Tibial nerve (tissue), 4 donors: Measurements from ENCODE around the gene MBP. TPM values are rescaled to one million over a fixed set of nuclear protein-coding genes. Genes with fewer than 3 reads are reported as not detected.

Experiments
- DNase-seq, 2 donors: peaks; one replicate each; pipeline ENCODE4 v3.0.0-alpha.2; 2019; ENCODE audit warnings: low spot score in 2 of 2
- H3K27ac ChIP-seq, 4 donors: fragments of 200-600 bp; sonication (generic) in 3 of 4; one replicate each; pipeline ENCODE4 v1.5.1; 2017 to 2019; ENCODE audit warnings: mild to moderate bottlenecking in 1 of 4
- H3K27me3 ChIP-seq, 2 donors: fragments of 200-600 bp; sonication (generic) in 1 of 2; one replicate each; pipeline versions ENCODE4 v1.5.1 to v1.6.0; 2017 to 2019
- H3K36me3 ChIP-seq, 3 donors: fragments of 200-600 bp; sonication (generic); one replicate each; pipeline ENCODE4 v1.5.1; 2018 to 2019
- H3K4me1 ChIP-seq, 4 donors: fragments of 200-600 bp; sonication (generic) in 3 of 4; one replicate each; pipeline ENCODE4 v1.5.1; 2017 to 2019
- H3K4me3 ChIP-seq, 4 donors: fragments of 200-600 bp; sonication (generic) in 3 of 4; one replicate each; pipeline ENCODE4 v1.5.1; 2017 to 2019; ENCODE audit warnings: mild to moderate bottlenecking in 1 of 4, moderate library complexity in 1 of 4
- H3K9me3 ChIP-seq, 4 donors: fragments of 200-600 bp; sonication (generic) in 3 of 4; one replicate each; pipeline ENCODE4 v1.5.1; 2017 to 2019
- EP300 ChIP-seq, 2 donors: sonication (generic); formaldehyde crosslinking; IDR thresholded peaks; one replicate each; pipeline ENCODE4 v1.6.1; 2017; ENCODE audit warnings: antibody characterized with exemption in 2 of 2, mild to moderate bottlenecking in 1 of 2
- POLR2A ChIP-seq, 2 donors: fragments of 450-650 bp; IDR thresholded peaks; one replicate each; pipeline ENCODE4 v1.6.1; 2017; ENCODE audit warnings: antibody characterized with exemption in 2 of 2, mild to moderate bottlenecking in 2 of 2, moderate library complexity in 2 of 2
- WGBS, 2 donors: methylation state at CpG; one replicate each; pipeline ENCODE4 v1.1.5; 2018; 5-methylcytosine and 5-hydroxymethylcytosine counted together
- total RNA-seq, 4 donors: library from RNA; depleted of rRNA; stranded (reverse); fragments of >200 nt; gene quantifications; one replicate each; pipeline ENCODE4 v1.1.0, GENCODE V29; 2016
- TF ChIP-seq, protein P1 (sequence below), 5 experiments: fragments of 200-600 bp in 3 of 5; fragments of 450-650 bp in 2 of 5; sonication (generic) in 3 of 5; IDR thresholded peaks; one replicate each; pipeline ENCODE4 v1.5.1; 2016 to 2019; ENCODE audit warnings: antibody characterized with exemption in 5 of 5, mild to moderate bottlenecking in 3 of 5, moderate library complexity in 2 of 5

The MBP gene
- total RNA-seq, 4 donors from 2014 or later, result 831 to 1,485 (median 1,405) TPM

DNA sequence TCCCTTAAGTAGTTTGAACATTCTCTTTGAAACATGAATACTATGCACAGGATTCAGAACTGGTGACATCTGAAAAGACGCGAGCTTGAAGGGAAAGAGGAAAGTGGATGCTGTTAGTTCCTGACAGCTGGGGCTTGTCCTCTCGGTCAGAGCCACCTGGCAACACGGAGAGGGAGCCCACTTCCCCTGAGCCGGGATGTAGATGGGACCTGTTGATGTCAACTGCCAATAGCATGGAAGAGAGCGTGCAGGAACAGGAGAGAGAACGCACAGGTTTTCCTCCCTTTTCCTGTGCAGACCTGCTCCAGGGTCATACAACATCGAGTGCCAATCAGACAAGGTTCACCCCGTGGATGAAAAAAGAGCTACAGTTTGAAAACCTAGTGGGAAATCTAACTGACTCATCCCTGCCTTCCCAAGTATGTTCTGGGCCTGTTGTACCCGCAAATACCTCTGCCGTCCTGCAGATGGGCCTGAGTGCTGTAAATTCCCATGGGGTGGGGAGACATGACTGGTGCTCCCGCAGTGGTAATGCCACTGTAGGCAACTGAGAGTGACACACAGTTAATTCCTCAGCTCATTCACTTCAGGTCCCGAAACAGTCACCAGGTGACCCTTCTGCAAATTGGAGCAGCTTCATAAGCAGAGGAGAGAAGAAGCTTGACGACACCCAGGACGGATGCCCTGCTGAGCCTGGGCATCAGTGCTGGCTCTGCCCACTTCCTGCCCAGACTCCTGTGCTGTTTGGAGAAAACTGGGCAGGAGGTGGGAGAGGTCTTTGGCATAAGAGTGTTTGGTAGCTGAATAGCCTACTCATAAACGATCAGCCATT is 13.9 kb upstream of the MBP start:
- no peak overlapping the region for H3K27ac ChIP-seq
- TF ChIP-seq POLR2A (IDR thresholded peaks at IDR 0.05) (no peak), EP300 (IDR thresholded peaks at IDR 0.05) (no peak)
- TF ChIP-seq, protein P1, sequence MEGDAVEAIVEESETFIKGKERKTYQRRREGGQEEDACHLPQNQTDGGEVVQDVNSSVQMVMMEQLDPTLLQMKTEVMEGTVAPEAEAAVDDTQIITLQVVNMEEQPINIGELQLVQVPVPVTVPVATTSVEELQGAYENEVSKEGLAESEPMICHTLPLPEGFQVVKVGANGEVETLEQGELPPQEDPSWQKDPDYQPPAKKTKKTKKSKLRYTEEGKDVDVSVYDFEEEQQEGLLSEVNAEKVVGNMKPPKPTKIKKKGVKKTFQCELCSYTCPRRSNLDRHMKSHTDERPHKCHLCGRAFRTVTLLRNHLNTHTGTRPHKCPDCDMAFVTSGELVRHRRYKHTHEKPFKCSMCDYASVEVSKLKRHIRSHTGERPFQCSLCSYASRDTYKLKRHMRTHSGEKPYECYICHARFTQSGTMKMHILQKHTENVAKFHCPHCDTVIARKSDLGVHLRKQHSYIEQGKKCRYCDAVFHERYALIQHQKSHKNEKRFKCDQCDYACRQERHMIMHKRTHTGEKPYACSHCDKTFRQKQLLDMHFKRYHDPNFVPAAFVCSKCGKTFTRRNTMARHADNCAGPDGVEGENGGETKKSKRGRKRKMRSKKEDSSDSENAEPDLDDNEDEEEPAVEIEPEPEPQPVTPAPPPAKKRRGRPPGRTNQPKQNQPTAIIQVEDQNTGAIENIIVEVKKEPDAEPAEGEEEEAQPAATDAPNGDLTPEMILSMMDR (IDR thresholded peaks at IDR 0.05), result no peak
- 67 to 70% methylated on average over 16 of the region's 16 CpGs for WGBS, 2 donors
- no peak for DNase-seq
- H3K36me3 ChIP-seq, result no peaks in the 10 kb centered on the region
- no peak overlapping the region for H3K4me3 ChIP-seq
- H3K4me1 ChIP-seq, result peaks cover 0 to 6% (median 0%) of the 10 kb centered on the region in 4 donors
- H3K27me3 ChIP-seq, result no peaks in the 10 kb centered on the region
- peaks cover 0 to 21% (median 0%) of the 10 kb centered on the region in 4 donors for H3K9me3 ChIP-seq

DNA sequence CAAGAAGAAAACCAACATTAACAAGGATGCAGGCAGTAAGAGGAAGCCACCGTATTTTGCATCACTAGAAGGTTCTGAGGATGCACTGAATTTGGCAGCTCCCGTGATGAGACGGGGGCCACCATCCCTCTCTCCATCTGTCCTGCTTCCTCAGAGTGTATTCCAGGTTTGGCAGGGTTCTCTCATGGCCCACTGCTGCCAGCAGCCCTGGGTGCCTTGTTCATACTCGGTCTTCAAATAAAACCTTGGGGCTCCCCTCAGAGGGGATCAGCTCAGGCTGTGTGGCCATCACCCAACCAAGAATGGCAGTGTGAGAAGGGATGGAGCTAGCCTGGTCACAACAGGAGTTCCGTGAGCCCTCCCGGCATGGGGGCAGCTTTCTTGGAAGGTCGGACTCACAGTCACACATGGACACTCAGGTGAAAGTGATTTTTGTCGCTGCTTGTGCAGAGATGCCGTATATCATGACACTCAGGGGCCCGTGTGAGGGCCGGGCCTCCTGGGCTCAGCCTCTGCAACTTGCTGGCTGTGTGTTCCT is 12.8 kb upstream of the MBP start:
- no peak for DNase-seq
- H3K4me3 ChIP-seq, result no peak overlapping the region
- no peaks in the 10 kb centered on the region for H3K27me3 ChIP-seq
- no peak overlapping the region for H3K27ac ChIP-seq
- WGBS, 2 donors, result 89 to 98% methylated on average over 11 of the region's 11 CpGs
- peaks cover 0 to 5% (median 0%) of the 10 kb centered on the region in 4 donors for H3K4me1 ChIP-seq
- H3K36me3 ChIP-seq, result no peaks in the 10 kb centered on the region
- H3K9me3 ChIP-seq, result peaks cover 0 to 21% (median 0%) of the 10 kb centered on the region in 4 donors
- TF ChIP-seq EP300 (IDR thresholded peaks at IDR 0.05) (no peak), POLR2A (IDR thresholded peaks at IDR 0.05) (no peak)
- TF ChIP-seq, protein P1 (IDR thresholded peaks at IDR 0.05), result no peak

DNA sequence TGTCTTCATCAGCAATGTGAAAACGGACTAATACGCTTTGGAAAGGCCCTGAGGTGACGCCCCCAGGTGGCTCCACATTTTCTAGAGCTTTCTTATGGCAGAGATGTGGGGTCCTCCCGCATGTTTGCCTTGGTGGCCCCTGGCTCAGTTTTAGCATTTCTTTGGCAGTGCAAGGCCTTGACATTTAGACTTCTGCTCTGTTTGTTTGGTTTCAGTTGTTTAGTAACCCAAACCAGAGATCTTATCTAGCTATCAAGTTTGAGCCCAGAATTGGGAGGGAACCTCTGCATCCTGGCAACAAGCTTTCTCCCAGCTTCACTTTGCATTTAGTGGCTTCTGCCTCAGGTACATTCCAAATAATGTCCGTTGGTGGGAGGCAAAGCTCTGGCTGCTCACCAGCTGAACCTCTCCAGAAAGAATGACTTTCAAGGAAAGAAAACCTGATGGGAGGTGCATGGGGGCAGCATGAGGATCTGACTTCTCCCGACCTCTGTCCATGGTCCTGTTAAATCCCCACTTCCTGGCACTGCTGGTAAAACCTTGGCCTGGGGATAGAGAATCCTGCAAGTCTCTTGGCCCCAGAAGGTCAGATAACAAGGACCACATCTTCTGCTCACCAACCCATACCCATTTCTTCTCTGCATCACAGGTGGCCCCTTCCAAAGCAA is 12.0 kb upstream of the MBP start:
- H3K4me3 ChIP-seq, result no peak overlapping the region
- TF ChIP-seq, protein P1 (IDR thresholded peaks at IDR 0.05), result no peak
- TF ChIP-seq EP300 (IDR thresholded peaks at IDR 0.05) (no peak), POLR2A (IDR thresholded peaks at IDR 0.05) (no peak)
- 72 to 86% methylated on average over 6 of the region's 6 CpGs for WGBS, 2 donors
- no peaks in the 10 kb centered on the region for H3K4me1 ChIP-seq
- no peaks in the 10 kb centered on the region for H3K36me3 ChIP-seq
- no peaks in the 10 kb centered on the region for H3K27me3 ChIP-seq
- DNase-seq, result no peak
- H3K9me3 ChIP-seq, result peaks cover 0 to 21% (median 0%) of the 10 kb centered on the region in 4 donors
- H3K27ac ChIP-seq, result no peak overlapping the region

DNA sequence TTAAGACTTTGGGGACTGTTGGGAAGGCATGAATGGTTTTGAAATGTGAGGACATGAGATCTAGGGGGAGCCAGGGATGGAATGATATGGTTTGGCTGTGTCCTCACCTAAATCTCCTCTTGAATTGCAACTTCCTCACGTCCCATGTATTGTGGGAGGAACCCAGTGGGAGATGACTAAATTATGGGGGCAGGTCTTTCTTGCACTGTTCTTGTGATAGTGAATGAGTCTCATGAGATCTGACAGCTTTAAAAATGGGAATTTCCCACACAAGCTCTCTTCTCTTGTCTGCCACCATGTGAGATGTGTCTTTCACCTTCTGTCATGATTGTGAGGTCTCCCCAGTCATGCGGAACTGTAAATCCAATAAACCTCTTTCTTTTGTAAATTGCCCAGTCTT is 11.5 kb upstream of the MBP start:
- no peak for DNase-seq
- H3K4me1 ChIP-seq, result no peaks in the 10 kb centered on the region
- no peak overlapping the region for H3K27ac ChIP-seq
- H3K27me3 ChIP-seq, result no peaks in the 10 kb centered on the region
- H3K9me3 ChIP-seq, result peaks cover 0 to 21% (median 0%) of the 10 kb centered on the region in 4 donors
- WGBS, 2 donors, result 71 to 87% methylated on average over 2 of the region's 2 CpGs
- H3K36me3 ChIP-seq, result no peaks in the 10 kb centered on the region
- no peak overlapping the region for H3K4me3 ChIP-seq
- TF ChIP-seq EP300 (IDR thresholded peaks at IDR 0.05) (no peak), POLR2A (IDR thresholded peaks at IDR 0.05) (no peak)
- TF ChIP-seq, protein P1 (IDR thresholded peaks at IDR 0.05), result no peak

DNA sequence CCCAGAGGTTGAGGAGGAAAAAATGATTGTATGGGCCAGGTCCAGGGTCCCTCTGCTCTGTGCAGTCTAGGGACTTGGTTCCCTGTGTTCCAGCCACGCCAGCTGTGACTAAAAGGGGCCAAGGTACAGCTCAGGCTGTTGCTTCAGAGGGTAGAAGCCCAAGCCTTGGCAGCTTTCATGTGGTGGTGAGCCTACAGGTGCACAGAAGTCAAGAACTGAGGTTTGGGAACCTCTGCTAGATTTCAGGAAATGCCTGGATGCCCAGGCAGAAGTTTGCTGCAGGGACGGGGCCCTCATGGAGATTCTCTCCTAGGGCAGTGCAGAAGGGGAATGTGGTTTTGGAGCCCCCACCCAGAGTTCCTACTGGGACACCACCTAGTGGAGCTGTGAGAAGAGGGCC is 10.6 kb upstream of the MBP start:
- TF ChIP-seq, protein P1 (IDR thresholded peaks at IDR 0.05), result no peak
- TF ChIP-seq POLR2A (IDR thresholded peaks at IDR 0.05) (no peak), EP300 (IDR thresholded peaks at IDR 0.05) (no peak)
- peaks cover 0 to 21% (median 0%) of the 10 kb centered on the region in 4 donors for H3K9me3 ChIP-seq
- H3K4me3 ChIP-seq, result no peak overlapping the region
- no peaks in the 10 kb centered on the region for H3K27me3 ChIP-seq
- DNase-seq, result no peak
- H3K4me1 ChIP-seq, result no peaks in the 10 kb centered on the region
- no peak overlapping the region for H3K27ac ChIP-seq
- H3K36me3 ChIP-seq, result no peaks in the 10 kb centered on the region
- WGBS, 2 donors, result 87 to 95% methylated on average over 2 of the region's 2 CpGs
